ENCODE measurements around the gene NAMPT.

NAMPT gene

DNA sequence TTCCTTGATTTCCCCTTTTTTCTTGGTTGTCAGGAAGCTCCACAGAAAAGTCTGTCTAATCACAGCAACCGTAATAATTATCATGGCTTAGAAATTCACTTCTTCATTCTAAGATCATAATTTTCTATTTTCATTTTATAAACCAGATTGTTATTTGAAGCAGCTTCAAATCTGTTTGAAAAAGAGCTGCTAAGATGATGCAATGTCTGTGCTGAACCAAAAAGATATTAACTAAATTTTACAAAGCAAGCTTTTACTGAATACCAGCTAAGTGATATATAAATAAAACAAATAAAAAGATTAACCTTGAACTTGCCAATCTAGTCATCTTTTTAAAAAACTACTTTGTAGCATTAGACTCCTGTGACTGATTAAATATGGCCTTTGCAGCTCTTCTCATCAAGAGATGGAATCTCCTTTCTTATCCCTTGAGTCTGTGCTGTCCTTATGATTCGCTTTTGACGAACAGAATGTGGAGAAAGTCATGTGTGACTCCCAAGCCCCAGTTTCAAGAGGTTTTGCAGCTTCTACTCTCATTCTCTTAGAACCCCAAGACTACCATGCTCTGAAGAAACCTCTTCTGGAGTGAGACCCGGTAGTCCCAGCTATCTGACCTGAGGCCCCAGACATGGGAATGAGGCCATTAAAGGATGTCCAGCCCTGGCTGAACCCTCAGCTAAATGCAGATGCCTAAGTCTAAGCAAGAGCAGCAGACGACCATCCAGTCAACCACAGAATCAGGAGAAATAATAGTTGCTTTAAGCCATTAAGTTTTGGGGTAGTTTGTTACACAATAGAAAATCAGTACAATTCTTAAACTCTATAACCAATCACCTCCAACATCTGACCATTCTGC, 14.4 kb downstream of the NAMPT start:
- DNase-seq: no peak

DNA sequence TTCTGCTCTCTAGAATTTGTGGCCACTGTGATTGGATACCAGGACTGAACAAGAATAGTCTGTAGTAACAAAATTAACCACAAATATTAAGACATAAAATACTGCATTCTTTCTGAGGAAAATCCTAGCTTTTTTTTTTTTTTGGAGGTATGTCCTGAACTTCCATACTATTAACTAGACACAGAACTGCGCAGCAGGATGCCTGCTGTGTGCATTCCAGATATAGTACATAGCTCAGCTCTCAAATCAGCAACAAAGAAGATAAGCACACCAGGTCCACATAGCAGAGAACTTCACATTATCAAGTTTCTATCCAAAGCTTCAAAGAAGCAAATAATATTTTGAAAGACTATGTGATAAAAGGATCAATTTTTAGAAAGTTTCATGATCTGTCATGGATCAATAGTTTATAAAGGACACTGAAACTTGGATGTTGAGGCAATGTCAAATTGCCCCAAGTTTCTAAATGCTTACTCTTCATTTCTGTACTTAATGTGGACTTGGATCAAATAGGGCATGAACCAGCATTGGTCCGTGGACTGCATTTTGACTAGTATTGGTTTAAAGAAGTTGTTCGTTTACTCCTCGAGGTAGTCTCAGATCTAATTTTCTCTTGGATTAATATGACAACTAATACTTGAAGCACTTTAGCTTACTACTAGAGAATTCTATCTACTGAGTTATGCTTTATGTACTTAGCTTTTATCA, 15.4 kb downstream of the NAMPT start:
- DNase-seq: no peak

GRCh38 chr7:106265133-106265532, 19.6 kb downstream of the NAMPT start:
- no peak for DNase-seq

- DNase-seq: no peak
Measured at GRCh38 chr7:106262221-106262881, 22.4 kb downstream of the NAMPT start.

DNA sequence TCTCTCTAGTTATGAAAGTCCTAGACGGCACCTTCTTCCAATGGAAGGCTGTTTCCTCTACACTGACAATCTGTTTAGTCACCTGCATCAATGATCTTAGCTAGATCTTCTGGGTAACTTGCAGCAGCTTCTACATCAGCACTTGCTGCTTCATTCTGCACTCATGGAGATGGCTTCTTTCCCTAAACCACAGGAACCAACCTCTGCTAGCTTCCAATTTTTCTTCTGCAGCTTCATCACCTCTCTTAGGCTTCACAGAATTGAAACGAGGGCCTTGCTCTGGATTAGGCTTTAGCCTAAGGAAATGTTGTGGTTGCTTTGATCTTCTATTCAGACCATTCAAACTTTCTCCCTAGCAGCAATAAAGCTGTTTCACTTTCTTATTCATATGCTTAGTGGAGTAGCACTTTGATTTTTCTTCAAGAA, 24.6 kb downstream of the NAMPT start:
- DNase-seq: no peak

DNA sequence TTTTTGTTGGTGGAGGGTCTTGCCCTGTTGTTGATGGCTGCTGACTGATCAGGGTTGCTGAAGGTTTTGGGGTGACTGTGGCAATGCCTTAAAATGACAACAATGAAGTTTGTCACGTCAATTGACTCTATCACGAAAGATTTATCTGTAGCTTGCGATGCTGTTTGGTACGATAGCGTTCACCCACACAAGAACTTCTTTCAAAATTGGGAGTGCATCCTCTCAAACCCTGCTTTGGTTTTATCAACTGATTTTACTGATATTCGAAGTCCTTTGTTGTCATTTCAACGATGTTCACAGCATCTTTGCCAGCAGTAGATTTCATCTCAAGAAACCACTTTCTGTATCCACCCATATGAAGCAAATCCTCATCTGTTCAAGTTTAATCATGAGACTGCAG, 26.0 kb downstream of the NAMPT start:
- DNase-seq: no peak

DNA sequence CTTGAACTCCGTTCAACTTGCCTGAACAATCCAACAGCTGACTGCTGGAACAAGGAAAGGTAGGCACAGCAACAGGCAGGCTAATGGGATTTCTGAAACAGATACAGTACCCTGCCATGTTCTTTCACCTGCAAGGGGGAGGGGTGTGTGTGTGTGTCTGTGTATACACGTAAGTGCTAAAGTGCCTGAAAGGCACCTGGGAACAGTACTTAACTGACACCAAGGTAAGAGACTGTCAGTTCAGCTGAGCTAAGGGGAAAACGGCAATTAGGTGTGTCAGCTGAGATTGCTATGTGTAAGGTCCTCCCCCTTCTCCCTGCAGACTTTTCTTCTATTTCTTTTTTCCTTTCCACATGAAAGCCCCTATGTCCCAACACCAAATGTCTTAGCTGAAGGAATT, 27.0 kb downstream of the NAMPT start:
- no peak for DNase-seq

DNA sequence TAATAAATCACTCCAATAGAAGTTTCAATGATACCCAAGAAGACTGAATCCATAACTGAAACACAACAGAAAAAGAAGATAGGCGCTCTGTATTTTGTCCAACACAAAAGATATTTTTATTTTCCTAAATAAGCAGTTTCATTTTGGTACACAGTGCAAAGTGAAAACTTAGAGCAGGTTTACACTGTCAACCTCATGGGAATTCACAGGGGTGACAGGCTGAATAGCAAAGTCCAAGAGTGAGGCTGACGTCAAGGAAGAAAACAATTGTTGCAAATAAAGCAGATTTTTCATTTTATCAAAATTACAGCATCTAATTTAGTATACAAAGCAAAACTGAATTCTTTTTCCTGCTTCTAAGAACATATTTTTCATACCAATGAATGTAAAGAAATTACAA, 28.6 kb downstream of the NAMPT start:
- no peak for DNase-seq

- no peak for DNase-seq
Measured at GRCh38 chr7:106255246-106255645, 29.5 kb downstream of the NAMPT start.

GRCh38 chr7:106254525-106255116, 30.2 kb downstream of the NAMPT start:
- DNase-seq: no peak

DNA sequence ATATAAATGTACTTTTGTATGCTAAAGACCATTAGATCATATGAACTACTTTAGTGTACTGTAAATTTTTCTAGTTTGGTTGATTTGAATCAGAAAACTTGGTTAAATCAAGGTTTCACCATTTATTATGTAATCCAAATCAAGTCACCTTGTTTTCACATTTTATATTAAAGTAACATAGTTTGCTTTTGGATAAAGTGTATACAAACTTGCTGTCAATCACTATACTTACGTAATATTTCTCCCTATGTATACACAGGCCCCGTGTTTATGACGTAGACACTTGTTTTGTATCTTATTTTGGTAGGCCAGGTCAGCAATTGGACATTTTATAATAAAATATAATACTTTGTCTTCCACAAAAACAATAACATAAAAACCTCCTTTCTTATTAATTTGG, 32.2 kb downstream of the NAMPT start:
- no peak for DNase-seq

DNA sequence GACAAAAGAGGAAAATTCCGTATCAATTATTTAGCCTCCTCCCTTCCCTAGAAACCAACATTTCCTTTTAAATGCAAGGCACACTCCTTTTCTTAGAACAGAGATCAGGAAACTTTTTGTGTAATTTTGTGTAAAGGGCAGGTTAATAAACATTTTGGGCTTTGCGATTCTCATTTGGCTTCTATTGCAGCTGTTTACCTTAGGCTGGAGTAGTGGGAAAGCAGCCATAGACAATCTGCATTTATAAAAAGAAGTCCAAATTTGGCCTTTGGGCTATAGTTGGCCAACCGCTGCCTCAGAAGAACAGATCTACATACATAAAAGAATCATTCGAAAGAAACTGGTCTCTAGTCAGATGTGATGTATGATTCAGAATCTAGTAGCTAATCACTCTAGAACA, 35.3 kb downstream of the NAMPT start:
- DNase-seq: no peak

DNA sequence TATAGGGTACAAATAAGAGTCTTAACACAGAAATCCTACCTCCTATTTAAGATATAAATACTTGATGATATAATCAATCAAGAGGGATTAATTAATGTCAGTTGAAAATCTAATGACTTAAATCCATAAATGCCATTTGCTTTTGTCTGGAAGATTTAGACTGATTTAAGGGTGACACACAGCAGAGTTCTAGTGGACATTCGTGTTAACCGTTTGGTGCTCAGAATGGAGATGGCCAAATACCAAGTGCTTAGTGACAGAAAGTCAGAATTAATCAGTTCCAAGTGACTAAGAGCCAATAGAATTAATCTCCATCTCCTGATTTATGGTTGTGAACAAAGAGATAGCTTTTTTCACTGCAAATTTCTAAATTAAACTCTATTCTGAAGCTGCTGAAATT, 36.2 kb downstream of the NAMPT start:
- no peak for DNase-seq

- DNase-seq: no peak
Measured at GRCh38 chr7:106247841-106248240, 36.9 kb downstream of the NAMPT start.

DNA sequence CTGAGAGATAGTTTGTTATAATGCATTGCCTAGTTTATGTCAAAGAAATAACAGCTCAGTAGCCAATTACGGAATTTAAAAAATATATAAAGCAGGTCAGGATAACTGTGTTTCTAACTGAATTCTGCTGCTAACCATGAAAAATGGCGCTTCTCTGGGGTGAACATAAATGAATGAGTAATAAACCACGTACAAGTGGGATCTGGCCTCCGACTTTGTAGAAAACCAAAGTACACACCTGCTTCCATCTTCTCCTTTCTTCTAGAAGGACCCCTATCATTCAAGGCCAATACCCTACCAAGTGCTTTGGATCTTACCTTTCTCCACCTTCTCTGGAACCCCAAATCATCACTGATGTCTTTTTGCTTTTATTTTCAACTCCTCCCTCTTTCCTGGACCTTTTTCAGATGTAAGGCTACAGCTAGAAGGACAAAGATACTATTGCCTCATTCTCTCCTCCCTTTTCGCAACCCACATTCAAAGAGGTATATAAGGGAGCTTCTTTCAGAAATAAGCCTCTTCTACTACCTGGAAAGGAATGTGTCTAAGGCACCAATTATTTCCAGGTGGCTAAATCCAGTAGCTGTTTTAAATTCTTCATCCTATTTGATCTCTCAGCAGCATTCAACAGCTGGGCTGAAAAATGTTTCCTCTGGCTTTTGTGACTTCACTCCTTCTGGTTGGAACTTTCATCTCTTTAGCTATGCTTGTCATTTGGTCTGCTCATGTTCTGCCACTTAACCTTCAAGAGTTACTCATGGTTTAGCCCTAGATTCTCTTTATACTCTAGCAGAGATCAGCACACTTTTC, 37.7 kb downstream of the NAMPT start:
- no peak for DNase-seq

GRCh38 chr7:106243893-106244292, 40.9 kb downstream of the NAMPT start:
- no peak for DNase-seq

GRCh38 chr7:106239406-106239805, 45.4 kb downstream of the NAMPT start:
- no peak for DNase-seq

- DNase-seq: no peak
Measured at GRCh38 chr7:106238830-106239229, 46.0 kb downstream of the NAMPT start.

GRCh38 chr7:106236065-106236464, 48.7 kb downstream of the NAMPT start:
- no peak for DNase-seq

GRCh38 chr7:106234425-106234824, 50.4 kb downstream of the NAMPT start:
- DNase-seq: no peak

- no peak for DNase-seq
Measured at GRCh38 chr7:106231856-106232490, 52.8 kb downstream of the NAMPT start.

- DNase-seq: no peak
Measured at GRCh38 chr7:106225856-106226255, 58.9 kb downstream of the NAMPT start.

Data from NCI-H510A (cell line).